ENCODE data around the gene SLFN12L.
"Not testable (repeated sequence)": the region's sequence is repeated elsewhere in the genome, so short reads cannot be mapped to it uniquely, and the experiment has no call there.

The SLFN12L gene

GRCh38 chr17:35537601-35538141 is at the start of gene SLFN12L:
TSS of gene SLFN12L (minus strand) at chr17:35537678. CDS start at chr17:35522364, 15,314 bp downstream.
- DNase-seq: no peak

GRCh38 chr17:35586569-35587073 is 49.1 kb upstream of the SLFN12L start:
- no peak for DNase-seq

- no peak for DNase-seq
Observed at GRCh38 chr17:35584061-35584460, 46.6 kb upstream of the SLFN12L start.

GRCh38 chr17:35578929-35579432 is 41.5 kb upstream of the SLFN12L start:
- DNase-seq: no peak

- peak; percentile 94 for DNase-seq
Observed at GRCh38 chr17:35578197-35578928, 40.9 kb upstream of the SLFN12L start, which contains the start of gene PEX12. TSS of gene PEX12 (minus strand) at chr17:35578571. CDS start at chr17:35578021, 550 bp downstream.

GRCh38 chr17:35577830-35578196 is 40.3 kb upstream of the SLFN12L start:
- DNase-seq: no peak

GRCh38 chr17:35575759-35576158 is 38.3 kb upstream of the SLFN12L start:
- no peak for DNase-seq

- no peak for DNase-seq
Observed at GRCh38 chr17:35569405-35569804, 31.9 kb upstream of the SLFN12L start.

GRCh38 chr17:35568561-35568960 is 31.1 kb upstream of the SLFN12L start:
- DNase-seq: no peak

- no peak for DNase-seq
Observed at GRCh38 chr17:35566968-35567367, 29.5 kb upstream of the SLFN12L start.

GRCh38 chr17:35563181-35563580 is 25.7 kb upstream of the SLFN12L start:
- DNase-seq: not testable (repeated sequence)

GRCh38 chr17:35560703-35561102 is 23.2 kb upstream of the SLFN12L start, which contains the start of gene SLFN14:
TSS of gene SLFN14 (minus strand) at chr17:35560819. CDS start at chr17:35558062, 2,757 bp downstream.
- no peak for DNase-seq

GRCh38 chr17:35559495-35560210 is 22.2 kb upstream of the SLFN12L start:
- no peak for DNase-seq

GRCh38 chr17:35557353-35557752 is 19.9 kb upstream of the SLFN12L start:
- DNase-seq: no peak

GRCh38 chr17:35555691-35556090 is 18.2 kb upstream of the SLFN12L start:
- DNase-seq: no peak

GRCh38 chr17:35554668-35555067 is 17.2 kb upstream of the SLFN12L start:
- DNase-seq: no peak

GRCh38 chr17:35553310-35553709 is 15.8 kb upstream of the SLFN12L start:
- DNase-seq: no peak

- DNase-seq: no peak
Observed at GRCh38 chr17:35548978-35549377, 11.5 kb upstream of the SLFN12L start.

- no peak for DNase-seq
Observed at GRCh38 chr17:35548208-35548810, 10.8 kb upstream of the SLFN12L start.

GRCh38 chr17:35546487-35546886 is 9.0 kb upstream of the SLFN12L start:
- no peak for DNase-seq

GRCh38 chr17:35545150-35545549 is 7.7 kb upstream of the SLFN12L start:
- DNase-seq: no peak

GRCh38 chr17:35543856-35544255 is 6.4 kb upstream of the SLFN12L start:
- DNase-seq: no peak

- DNase-seq: no peak
Observed at GRCh38 chr17:35542990-35543389, 5.5 kb upstream of the SLFN12L start.
